Upper lobe of left lung (tissue), 6 donors: ENCODE results near the gene TBX1. TPM values are rescaled to one million over a fixed set of nuclear protein-coding genes. Genes with fewer than 3 reads are reported as not detected.

Experiments
- ATAC-seq, 2 donors: fragments of 200-7000 bp; cut with Tn5 transposase; one replicate each; pipeline ENCODE4 v1.9.1; 2022; ENCODE audit warnings: mild to moderate bottlenecking in 2 of 2, moderate library complexity in 2 of 2; ENCODE audit not compliant: low FRiP score in 2 of 2
- DNase-seq, 2 donors: peaks; one replicate each; pipeline ENCODE4 v3.0.0-alpha.2; 2019 to 2020
- H3K27ac ChIP-seq, 4 donors: fragments of 200-600 bp; sonication (generic); one replicate each; pipeline ENCODE4 v1.5.1; 2016 to 2019
- H3K27me3 ChIP-seq, 4 donors: fragments of 200-600 bp; sonication (generic); one replicate each; pipeline ENCODE4 v1.5.1; 2017 to 2019
- H3K36me3 ChIP-seq, 4 donors: fragments of 200-600 bp; sonication (generic); one replicate each; pipeline ENCODE4 v1.5.1; 2016 to 2019
- H3K4me1 ChIP-seq, 4 donors: fragments of 200-600 bp; sonication (generic); one replicate each; pipeline ENCODE4 v1.5.1; 2018 to 2019
- H3K4me3 ChIP-seq, 4 donors: fragments of 200-600 bp; sonication (generic); one replicate each; pipeline ENCODE4 v1.5.1; 2017 to 2019; ENCODE audit warnings: mild to moderate bottlenecking in 2 of 4, moderate library complexity in 1 of 4
- H3K9me3 ChIP-seq, 4 donors: fragments of 200-600 bp; sonication (generic); one replicate each; pipeline ENCODE4 v1.5.1; 2018 to 2019
- EP300 ChIP-seq, 4 donors: sonication (generic); formaldehyde crosslinking; IDR thresholded peaks; one replicate each; pipeline ENCODE4 v1.5.1; 2017; ENCODE audit warnings: antibody characterized with exemption in 4 of 4, control low read depth in 2 of 4
- POLR2A ChIP-seq, 4 donors: fragments of 450-650 bp; IDR thresholded peaks; one replicate each; pipeline ENCODE4 v1.5.1; 2016 to 2017; ENCODE audit warnings: antibody characterized with exemption in 4 of 4, mild to moderate bottlenecking in 2 of 4
- POLR2AphosphoS5 ChIP-seq, 2 donors: sonication (generic); formaldehyde crosslinking; IDR thresholded peaks; one replicate each; pipeline ENCODE4 v1.5.1; 2017; ENCODE audit warnings: antibody characterized with exemption in 2 of 2
- WGBS, 2 donors: methylation state at CpG; one replicate each; pipeline ENCODE4 v1.1.5; 2017 to 2018; 5-methylcytosine and 5-hydroxymethylcytosine counted together
- total RNA-seq, 6 donors: library from RNA; depleted of rRNA in 4 of 6; stranded (reverse); fragments of >200 nt in 4 of 6; gene quantifications; one replicate each; pipeline versions ENCODE4 v1.1.0 to v1.2.1, GENCODE V29; 2016 to 2021
- TF ChIP-seq, protein P1 (sequence below), 6 experiments: fragments of 450-650 bp in 4 of 6; fragments of 200-600 bp in 2 of 6; sonication (generic) in 2 of 6; IDR thresholded peaks; one replicate each; pipeline ENCODE4 v1.5.1; 2016 to 2019; ENCODE audit warnings: antibody characterized with exemption in 6 of 6
- donor health status: DM: no; HTN: no; CAD: no; lungs with moderate emphysema.
- donor health status: DM: no; HTN: yes; CAD: no; lungs with severe emphysema.

TBX1 gene
- total RNA-seq, 6 donors from 2014 or later = 1.0 to 12.2 (median 5.4) TPM

DNA sequence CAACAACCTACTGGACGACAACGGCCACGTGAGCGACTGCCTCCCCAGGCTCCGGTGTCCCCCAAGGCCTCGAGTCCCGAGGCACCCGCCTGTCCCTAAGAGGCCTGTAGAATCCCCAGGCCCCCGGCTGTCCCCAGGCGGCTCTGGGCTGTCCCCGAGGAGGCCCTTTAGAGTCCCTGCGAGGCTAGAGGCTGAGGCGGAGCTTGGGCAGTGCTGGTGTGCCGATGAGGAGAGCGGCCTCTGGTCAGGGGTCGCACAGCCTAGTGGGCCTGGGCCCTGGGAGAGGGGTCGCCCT, 3.7 kb downstream of the TBX1 start:
- Histone ChIP-seq H3K27ac (no peak overlapping the region), H3K4me3 (no peak overlapping the region), H3K36me3 (no peaks in the 10 kb centered on the region), H3K9me3 (no peaks in the 10 kb centered on the region), H3K27me3 (peaks cover 5 to 62% (median 39%) of the 10 kb centered on the region in 4 donors), H3K4me1 (peaks cover 35 to 57% (median 37%) of the 10 kb centered on the region in 4 donors)
- no peak for ATAC-seq
- peak in 1 of 2 donors; percentile 69 for DNase-seq
- TF ChIP-seq POLR2A (IDR thresholded peaks at IDR 0.05) (no peak), EP300 (IDR thresholded peaks at IDR 0.05) (no peak), POLR2AphosphoS5 (IDR thresholded peaks at IDR 0.05) (no peak)
- TF ChIP-seq, protein P1, sequence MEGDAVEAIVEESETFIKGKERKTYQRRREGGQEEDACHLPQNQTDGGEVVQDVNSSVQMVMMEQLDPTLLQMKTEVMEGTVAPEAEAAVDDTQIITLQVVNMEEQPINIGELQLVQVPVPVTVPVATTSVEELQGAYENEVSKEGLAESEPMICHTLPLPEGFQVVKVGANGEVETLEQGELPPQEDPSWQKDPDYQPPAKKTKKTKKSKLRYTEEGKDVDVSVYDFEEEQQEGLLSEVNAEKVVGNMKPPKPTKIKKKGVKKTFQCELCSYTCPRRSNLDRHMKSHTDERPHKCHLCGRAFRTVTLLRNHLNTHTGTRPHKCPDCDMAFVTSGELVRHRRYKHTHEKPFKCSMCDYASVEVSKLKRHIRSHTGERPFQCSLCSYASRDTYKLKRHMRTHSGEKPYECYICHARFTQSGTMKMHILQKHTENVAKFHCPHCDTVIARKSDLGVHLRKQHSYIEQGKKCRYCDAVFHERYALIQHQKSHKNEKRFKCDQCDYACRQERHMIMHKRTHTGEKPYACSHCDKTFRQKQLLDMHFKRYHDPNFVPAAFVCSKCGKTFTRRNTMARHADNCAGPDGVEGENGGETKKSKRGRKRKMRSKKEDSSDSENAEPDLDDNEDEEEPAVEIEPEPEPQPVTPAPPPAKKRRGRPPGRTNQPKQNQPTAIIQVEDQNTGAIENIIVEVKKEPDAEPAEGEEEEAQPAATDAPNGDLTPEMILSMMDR (IDR thresholded peaks at IDR 0.05) = no peak
- WGBS, 2 donors = 65% methylated on average over 16 of the region's 17 CpGs; no CpG with 5 or more reads in 1 of the 2 donors

GRCh38 chr22:19764636-19765476, 4.3 kb downstream of the TBX1 start:
- 50 to 55% methylated on average over 22 to 25 of the region's 25 CpGs for whole genome bisulfite sequencing, 2 donors
- peaks cover 2 to 60% (median 34%) of the 10 kb centered on the region in 4 donors for H3K27me3 ChIP-seq
- no peak overlapping the region for H3K27ac ChIP-seq
- no peak for TF ChIP-seq EP300 (IDR thresholded peaks at IDR 0.05)
- no peak for TF ChIP-seq POLR2AphosphoS5 (IDR thresholded peaks at IDR 0.05)
- TF ChIP-seq, protein P1 (IDR thresholded peaks at IDR 0.05) = no peak
- no peak for TF ChIP-seq POLR2A (IDR thresholded peaks at IDR 0.05)
- peaks cover 30 to 51% (median 31%) of the 10 kb centered on the region in 4 donors for H3K4me1 ChIP-seq
- H3K9me3 ChIP-seq = no peaks in the 10 kb centered on the region
- H3K4me3 ChIP-seq = peak overlapping the region in 1 of 4 donors; percentile 44
- DNase-seq (peak in 1 of 2 donors; percentile 45), ATAC-seq (no peak)
- no peaks in the 10 kb centered on the region for H3K36me3 ChIP-seq

GRCh38 chr22:19765477-19766239, 5.1 kb downstream of the TBX1 start:
- peaks cover 2 to 60% (median 34%) of the 10 kb centered on the region in 4 donors for H3K27me3 ChIP-seq
- H3K4me1 ChIP-seq = peaks cover 26 to 47% (median 28%) of the 10 kb centered on the region in 4 donors
- H3K36me3 ChIP-seq = no peaks in the 10 kb centered on the region
- no peak overlapping the region for H3K27ac ChIP-seq
- ATAC-seq (peak in 1 of 2 donors; percentile 35), DNase-seq (peak in 1 of 2 donors; percentile 86)
- WGBS, 2 donors = 21 to 30% methylated on average over 12 to 18 of the region's 83 CpGs
- peak in 1 of 4 donors; percentile 24 for TF ChIP-seq POLR2A (IDR thresholded peaks at IDR 0.05)
- TF ChIP-seq EP300 (IDR thresholded peaks at IDR 0.05) = no peak
- TF ChIP-seq POLR2AphosphoS5 (IDR thresholded peaks at IDR 0.05) = no peak
- TF ChIP-seq, protein P1 (IDR thresholded peaks at IDR 0.05) = no peak
- no peaks in the 10 kb centered on the region for H3K9me3 ChIP-seq
- H3K4me3 ChIP-seq = peak overlapping the region in 3 of 4 donors; percentile 36 to 44 (median 44)

GRCh38 chr22:19766240-19766510, 5.6 kb downstream of the TBX1 start:
- H3K9me3 ChIP-seq = no peaks in the 10 kb centered on the region
- H3K27ac ChIP-seq = peak overlapping the region in 1 of 4 donors; percentile 40
- no peaks in the 10 kb centered on the region for H3K36me3 ChIP-seq
- H3K4me1 ChIP-seq = peaks cover 24 to 44% (median 26%) of the 10 kb centered on the region in 4 donors
- TF ChIP-seq POLR2A (IDR thresholded peaks at IDR 0.05) (no peak), POLR2AphosphoS5 (IDR thresholded peaks at IDR 0.05) (no peak)
- TF ChIP-seq, protein P1 (IDR thresholded peaks at IDR 0.05) = no peak
- peak overlapping the region in 3 of 4 donors; percentile 36 to 44 (median 44) for H3K4me3 ChIP-seq
- H3K27me3 ChIP-seq = peaks cover 2 to 58% (median 34%) of the 10 kb centered on the region in 4 donors
- 13 to 20% methylated on average over 3 to 13 of the region's 36 CpGs for WGBS, 2 donors
- DNase-seq (peak in 1 of 2 donors; percentile 81), ATAC-seq (peak in 1 of 2 donors; percentile 3)
